HepG2 (cell line): ENCODE measurements around the gene SPHK1. TPM values are rescaled to one million over a fixed set of nuclear protein-coding genes. Genes with fewer than 3 reads are reported as not detected.

Experiments used
- CHD4 ChIP-seq: fragments of 200-600 bp; sonication (generic); IDR thresholded peaks from 2 replicates; pipeline ENCODE4 v1.7.0; 2017; ENCODE audit warnings: mild to moderate bottlenecking, low read length, borderline replicate concordance
- DNMT1 ChIP-seq: sonication (generic); formaldehyde crosslinking; IDR thresholded peaks from 2 replicates; pipeline ENCODE4 v1.5.1; 2020; ENCODE audit warnings: mild to moderate bottlenecking, missing genetic modification reagents
- FOXM1 ChIP-seq: sonication (generic); formaldehyde crosslinking; IDR thresholded peaks from 2 replicates; pipeline ENCODE4 v1.5.0; 2020; ENCODE audit warnings: missing genetic modification reagents
- KAT8 ChIP-seq: IDR thresholded peaks from 2 replicates; pipeline ENCODE4 v1.6.1; 2016; ENCODE audit warnings: missing genetic modification reagents, missing compliant biosample characterization
- MTF2 ChIP-seq: sonication (generic); formaldehyde crosslinking; IDR thresholded peaks from 2 replicates; pipeline ENCODE4 v1.5.0; 2020; ENCODE audit warnings: missing genetic modification reagents, borderline replicate concordance
- NR2F6 ChIP-seq, 2 experiments: IDR thresholded peaks; 2 replicates each; pipeline ENCODE4 v1.6.1; 2016; ENCODE audit warnings: antibody characterized with exemption in 1 of 2, mild to moderate bottlenecking in 1 of 2
- REL ChIP-seq: sonication (generic); formaldehyde crosslinking; conservative IDR thresholded peaks from 2 replicates; pipeline ENCODE4 v1.8.0; 2022; ENCODE audit warnings: mild to moderate bottlenecking, missing genetic modification reagents, moderate library complexity
- ZFP82 ChIP-seq: sonication (generic); formaldehyde crosslinking; IDR thresholded peaks from 2 replicates; pipeline ENCODE4 v1.5.1; 2020; ENCODE audit warnings: mild to moderate bottlenecking, missing genetic modification reagents, borderline replicate concordance
- ZNF256 ChIP-seq: sonication (generic); formaldehyde crosslinking; conservative IDR thresholded peaks from 2 replicates; pipeline ENCODE4 v1.4.0; 2020; ENCODE audit warnings: missing genetic modification reagents
- ZNF790 ChIP-seq: sonication (generic); formaldehyde crosslinking; IDR thresholded peaks from 2 replicates; pipeline ENCODE4 v1.8.0; 2022; ENCODE audit warnings: missing genetic modification reagents, mild to moderate bottlenecking, borderline replicate concordance
- ZNF841 ChIP-seq: sonication (generic); formaldehyde crosslinking; IDR thresholded peaks from 2 replicates; pipeline ENCODE4 v1.8.1; 2023; ENCODE audit warnings: missing genetic modification reagents, borderline replicate concordance
- ZNF883 ChIP-seq: sonication (generic); formaldehyde crosslinking; IDR thresholded peaks from 2 replicates; pipeline ENCODE4 v1.5.1; 2020; ENCODE audit warnings: mild to moderate bottlenecking, missing genetic modification reagents; ENCODE audit errors: not compliant biosample characterization
- polyA plus RNA-seq, 8 experiments: library from polyadenylated mRNA; depleted of rRNA in 3 of 8; stranded (reverse) in 7 of 8; unstranded in 1 of 8; fragments of >200 nt; fragmentation: Illumina TruSeq in 4 of 8; extraction: Trizol in 4 of 8; gene quantifications; 2 replicates each; pipeline versions ENCODE4 v1.2.1 to v1.2.3, GENCODE V29; 2011 to 2016; ENCODE audit warnings: low read depth in 4 of 8, missing spikeins in 1 of 8, mixed read lengths in 1 of 8; ENCODE audit not compliant: insufficient read depth in 1 of 8
- total RNA-seq, 5 experiments: library from RNA; depleted of rRNA; stranded (reverse); fragments of >200 nt; fragmentation: Illumina TruSeq; extraction: Trizol; gene quantifications; 2 replicates each; pipeline ENCODE4 v1.2.3, GENCODE V29; 2016; ENCODE audit warnings: low read depth in 1 of 5
- TF ChIP-seq, protein P1 (sequence below): sonication (generic); formaldehyde crosslinking; IDR thresholded peaks from 2 replicates; pipeline ENCODE4 v1.8.1; 2023; ENCODE audit warnings: mild to moderate bottlenecking, missing genetic modification reagents, borderline replicate concordance
- TF ChIP-seq, protein P2 (sequence below): sonication (generic); formaldehyde crosslinking; IDR thresholded peaks from 2 replicates; pipeline ENCODE4 v1.4.0; 2020; ENCODE audit warnings: missing genetic modification reagents
- TF ChIP-seq, protein P3 (sequence below), 2 experiments: fragments of 450-650 bp in 1 of 2; sonication (generic) in 1 of 2; formaldehyde crosslinking in 1 of 2; IDR thresholded peaks; 2 replicates each; pipeline versions ENCODE4 v1.6.1 to v1.8.0; 2016 to 2022; ENCODE audit warnings: antibody characterized with exemption in 1 of 2, mild to moderate bottlenecking in 1 of 2, missing genetic modification reagents in 1 of 2
- TF ChIP-seq, protein P4 (sequence below): sonication (generic); formaldehyde crosslinking; conservative IDR thresholded peaks from 2 replicates; pipeline ENCODE4 v1.4.0; 2020; ENCODE audit warnings: missing genetic modification reagents

The SPHK1 gene
- total and polyA plus RNA-seq, 2 of the 13 experiments (the other 11 are each of a cell fraction or from before 2014, with no cell fraction given), result 129 to 160 TPM

DNA sequence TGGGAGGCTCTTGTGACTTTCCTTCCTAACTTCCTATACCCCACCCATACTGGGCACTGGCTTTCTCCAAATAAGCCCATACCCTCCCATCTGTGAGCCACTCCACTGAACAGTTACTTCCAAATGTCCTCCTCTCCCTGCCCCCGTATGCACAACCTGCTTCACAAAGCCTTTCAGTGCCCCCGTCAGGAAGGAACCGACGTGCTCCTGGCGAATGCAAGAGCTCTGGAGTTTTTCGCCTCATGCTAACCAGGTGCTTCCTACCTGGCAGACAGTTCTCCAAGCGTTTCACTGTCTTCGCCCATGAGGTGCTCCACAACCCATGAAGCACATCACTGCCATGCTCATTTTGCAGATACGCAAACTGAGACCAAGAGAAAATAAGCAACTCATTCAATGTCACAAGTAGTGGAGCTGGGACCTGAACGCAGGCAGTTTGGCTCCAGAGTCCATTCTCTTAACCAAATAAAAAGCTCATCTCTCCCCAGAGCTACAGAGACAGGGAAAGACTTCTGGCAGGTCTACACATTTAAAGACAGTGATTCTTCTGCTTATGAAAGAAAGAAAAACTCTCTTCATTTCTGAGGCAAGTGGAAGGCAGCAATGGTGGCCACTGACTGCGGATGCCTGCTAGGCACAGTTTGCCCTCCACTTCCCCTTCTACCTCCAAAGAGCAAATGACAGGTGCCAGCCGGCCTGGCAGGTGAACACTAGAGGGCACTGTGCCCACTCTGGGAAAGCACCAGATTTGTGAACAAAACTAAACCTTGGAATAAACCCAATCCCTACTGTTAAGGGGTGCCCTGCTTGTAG, 23.8 kb downstream of the SPHK1 start (continued):
- TF ChIP-seq, protein P1, sequence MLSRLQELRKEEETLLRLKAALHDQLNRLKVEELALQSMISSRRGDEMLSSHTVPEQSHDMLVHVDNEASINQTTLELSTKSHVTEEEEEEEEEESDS (CRISPR knock-in tag), result no peak
- TF ChIP-seq ZNF256 (CRISPR knock-in tag) (no peak), ZNF841 (CRISPR knock-in tag) (no peak), ZNF883 (CRISPR knock-in tag) (no peak), CHD4 (no peak), MTF2 (CRISPR knock-in tag) (no peak), ZNF790 (CRISPR knock-in tag) (no peak), REL (CRISPR knock-in tag) (no peak), FOXM1 (CRISPR knock-in tag) (no peak), ZFP82 (CRISPR knock-in tag) (no peak), KAT8 (CRISPR knock-in tag) (no peak), NR2F6 (IDR thresholded peaks at IDR 0.05) (no peak), NR2F6 (CRISPR knock-in tag; IDR thresholded peaks at IDR 0.05) (no peak; the same call in 1 of the 2 replicates), DNMT1 (no peak)
- TF ChIP-seq, protein P2, sequence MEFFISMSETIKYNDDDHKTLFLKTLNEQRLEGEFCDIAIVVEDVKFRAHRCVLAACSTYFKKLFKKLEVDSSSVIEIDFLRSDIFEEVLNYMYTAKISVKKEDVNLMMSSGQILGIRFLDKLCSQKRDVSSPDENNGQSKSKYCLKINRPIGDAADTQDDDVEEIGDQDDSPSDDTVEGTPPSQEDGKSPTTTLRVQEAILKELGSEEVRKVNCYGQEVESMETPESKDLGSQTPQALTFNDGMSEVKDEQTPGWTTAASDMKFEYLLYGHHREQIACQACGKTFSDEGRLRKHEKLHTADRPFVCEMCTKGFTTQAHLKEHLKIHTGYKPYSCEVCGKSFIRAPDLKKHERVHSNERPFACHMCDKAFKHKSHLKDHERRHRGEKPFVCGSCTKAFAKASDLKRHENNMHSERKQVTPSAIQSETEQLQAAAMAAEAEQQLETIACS, result no peak
- TF ChIP-seq, protein P3, sequence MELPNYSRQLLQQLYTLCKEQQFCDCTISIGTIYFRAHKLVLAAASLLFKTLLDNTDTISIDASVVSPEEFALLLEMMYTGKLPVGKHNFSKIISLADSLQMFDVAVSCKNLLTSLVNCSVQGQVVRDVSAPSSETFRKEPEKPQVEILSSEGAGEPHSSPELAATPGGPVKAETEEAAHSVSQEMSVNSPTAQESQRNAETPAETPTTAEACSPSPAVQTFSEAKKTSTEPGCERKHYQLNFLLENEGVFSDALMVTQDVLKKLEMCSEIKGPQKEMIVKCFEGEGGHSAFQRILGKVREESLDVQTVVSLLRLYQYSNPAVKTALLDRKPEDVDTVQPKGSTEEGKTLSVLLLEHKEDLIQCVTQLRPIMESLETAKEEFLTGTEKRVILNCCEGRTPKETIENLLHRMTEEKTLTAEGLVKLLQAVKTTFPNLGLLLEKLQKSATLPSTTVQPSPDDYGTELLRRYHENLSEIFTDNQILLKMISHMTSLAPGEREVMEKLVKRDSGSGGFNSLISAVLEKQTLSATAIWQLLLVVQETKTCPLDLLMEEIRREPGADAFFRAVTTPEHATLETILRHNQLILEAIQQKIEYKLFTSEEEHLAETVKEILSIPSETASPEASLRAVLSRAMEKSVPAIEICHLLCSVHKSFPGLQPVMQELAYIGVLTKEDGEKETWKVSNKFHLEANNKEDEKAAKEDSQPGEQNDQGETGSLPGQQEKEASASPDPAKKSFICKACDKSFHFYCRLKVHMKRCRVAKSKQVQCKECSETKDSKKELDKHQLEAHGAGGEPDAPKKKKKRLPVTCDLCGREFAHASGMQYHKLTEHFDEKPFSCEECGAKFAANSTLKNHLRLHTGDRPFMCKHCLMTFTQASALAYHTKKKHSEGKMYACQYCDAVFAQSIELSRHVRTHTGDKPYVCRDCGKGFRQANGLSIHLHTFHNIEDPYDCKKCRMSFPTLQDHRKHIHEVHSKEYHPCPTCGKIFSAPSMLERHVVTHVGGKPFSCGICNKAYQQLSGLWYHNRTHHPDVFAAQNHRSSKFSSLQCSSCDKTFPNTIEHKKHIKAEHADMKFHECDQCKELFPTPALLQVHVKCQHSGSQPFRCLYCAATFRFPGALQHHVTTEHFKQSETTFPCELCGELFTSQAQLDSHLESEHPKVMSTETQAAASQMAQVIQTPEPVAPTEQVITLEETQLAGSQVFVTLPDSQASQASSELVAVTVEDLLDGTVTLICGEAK (IDR thresholded peaks at IDR 0.05), result no peak
- TF ChIP-seq, protein P3 (CRISPR knock-in tag; IDR thresholded peaks at IDR 0.05), result no peak
- TF ChIP-seq, protein P4, sequence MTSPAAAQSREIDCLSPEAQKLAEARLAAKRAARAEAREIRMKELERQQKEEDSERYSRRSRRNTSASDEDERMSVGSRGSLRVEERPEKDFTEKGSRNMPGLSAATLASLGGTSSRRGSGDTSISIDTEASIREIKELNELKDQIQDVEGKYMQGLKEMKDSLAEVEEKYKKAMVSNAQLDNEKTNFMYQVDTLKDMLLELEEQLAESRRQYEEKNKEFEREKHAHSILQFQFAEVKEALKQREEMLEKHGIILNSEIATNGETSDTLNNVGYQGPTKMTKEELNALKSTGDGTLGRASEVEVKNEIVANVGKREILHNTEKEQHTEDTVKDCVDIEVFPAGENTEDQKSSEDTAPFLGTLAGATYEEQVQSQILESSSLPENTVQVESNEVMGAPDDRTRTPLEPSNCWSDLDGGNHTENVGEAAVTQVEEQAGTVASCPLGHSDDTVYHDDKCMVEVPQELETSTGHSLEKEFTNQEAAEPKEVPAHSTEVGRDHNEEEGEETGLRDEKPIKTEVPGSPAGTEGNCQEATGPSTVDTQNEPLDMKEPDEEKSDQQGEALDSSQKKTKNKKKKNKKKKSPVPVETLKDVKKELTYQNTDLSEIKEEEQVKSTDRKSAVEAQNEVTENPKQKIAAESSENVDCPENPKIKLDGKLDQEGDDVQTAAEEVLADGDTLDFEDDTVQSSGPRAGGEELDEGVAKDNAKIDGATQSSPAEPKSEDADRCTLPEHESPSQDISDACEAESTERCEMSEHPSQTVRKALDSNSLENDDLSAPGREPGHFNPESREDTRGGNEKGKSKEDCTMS (CRISPR knock-in tag), result no peak
